ENCODE measurements around the gene MTCL3.

The MTCL3 gene

GRCh38 chr6:127567476-127567875 lies 48.3 kb upstream of the MTCL3 start:
- TF ChIP-seq SRF (IDR thresholded peaks at IDR 0.05; ENCODE audit: low read depth, low read length) (peak; percentile 90), IRF9 (CRISPR knock-in tag; IDR thresholded peaks at IDR 0.05; ENCODE audit: borderline replicate concordance) (no peak)

GRCh38 chr6:127566651-127567050 lies 47.5 kb upstream of the MTCL3 start:
- Histone ChIP-seq H3K4me3 (replicated peaks in 1 of 3; ENCODE audit: insufficient read depth in 1 of 3, low read depth in 2 of 3, low read length in 3 of 3) (no peak overlapping the region), H3K27ac (ENCODE audit: extremely low read length, insufficient read depth, low read length) (no peak overlapping the region), H3K79me2 (ENCODE audit: insufficient read depth, low read length) (no peaks in the 10 kb centered on the region), H4K20me1 (ENCODE audit: insufficient read depth, low read length) (no peaks in the 10 kb centered on the region), H2AFZ (ENCODE audit: low read length) (no peak overlapping the region), H3K4me1 (ENCODE audit: insufficient read depth, low read length) (no peaks in the 10 kb centered on the region), H3K9me3 (ENCODE audit: low read length) (no peaks in the 10 kb centered on the region), H3K36me3 (replicated peaks in 1 of 2; ENCODE audit: control insufficient read depth in 1 of 2, insufficient read depth in 2 of 2, low read length in 2 of 2) (no peaks in the 10 kb centered on the region), H3K27me3 (ENCODE audit: control insufficient read depth in 1 of 2, insufficient read depth in 2 of 2, low read length in 2 of 2) (no peaks in the 10 kb centered on the region), H3K9ac (ENCODE audit: insufficient read depth, low read depth, low read length) (no peak overlapping the region), H3K4me2 (ENCODE audit: low read depth, low read length) (no peak overlapping the region)
- in situ Hi-C loops (cut with HindIII; ENCODE audit: extremely low pct_ligation_motif_present, low pct_unique_long_range_greater_than_20kb) = no loop called here
- POLR2A ChIA-PET = no interaction called here
- intact Hi-C loops (cut with micrococcal nuclease; ENCODE audit: unreplicated experiment) = no loop called here
- FAIRE-seq = no peak
- ATAC-seq = no peak
- CTCF ChIA-PET (ENCODE audit: low intra/inter-chr PET ratio, low total read pairs) = no interaction called here
- no TSS peak for BruUV-seq (replicated peaks)
- no peak for DNase-seq (ENCODE audit: low spot score)
- TF ChIP-seq ZNF780A (CRISPR knock-in tag; IDR thresholded peaks at IDR 0.05) = no peak
- no peak for TF ChIP-seq THAP9 (CRISPR knock-in tag; IDR thresholded peaks at IDR 0.05; ENCODE audit: borderline replicate concordance)
- TF ChIP-seq ZNF354B (CRISPR knock-in tag; IDR thresholded peaks at IDR 0.05) = no peak
- no peak for TF ChIP-seq ZNF616 (CRISPR knock-in tag; IDR thresholded peaks at IDR 0.05; ENCODE audit: low read depth)
- no peak for TF ChIP-seq ZNF180 (CRISPR knock-in tag; IDR thresholded peaks at IDR 0.05; ENCODE audit: borderline replicate concordance, low read depth)
- TF ChIP-seq MXD3 (CRISPR knock-in tag; IDR thresholded peaks at IDR 0.05) = no peak
- TF ChIP-seq FOSL1 (CRISPR knock-in tag; IDR thresholded peaks at IDR 0.05; ENCODE audit: borderline replicate concordance) = no peak
- no peak for TF ChIP-seq SMAD3 (CRISPR knock-in tag; IDR thresholded peaks at IDR 0.05)
- no peak for TF ChIP-seq BRD4 (CRISPR knock-in tag; IDR thresholded peaks at IDR 0.05)
- TF ChIP-seq ZNF251 (CRISPR knock-in tag; IDR thresholded peaks at IDR 0.05) = no peak
- TF ChIP-seq ZIK1 (CRISPR knock-in tag; IDR thresholded peaks at IDR 0.05; ENCODE audit: borderline replicate concordance, low read depth) = no peak
- no peak for TF ChIP-seq ZNF121 (CRISPR knock-in tag; IDR thresholded peaks at IDR 0.05)
- TF ChIP-seq KDM6A (CRISPR knock-in tag; IDR thresholded peaks at IDR 0.05; ENCODE audit: low read depth) = no peak
- TF ChIP-seq TCF7L2 (IDR thresholded peaks at IDR 0.05; ENCODE audit: low read depth, low read length) = no peak

More at GRCh38 chr6:127567476-127567875, 48.3 kb upstream of the MTCL3 start:
- H3K36me3 ChIP-seq (replicated peaks in 1 of 2; ENCODE audit: control insufficient read depth in 1 of 2, insufficient read depth in 2 of 2, low read length in 2 of 2) = no peaks in the 10 kb centered on the region
- H3K4me3 ChIP-seq (replicated peaks in 1 of 3; ENCODE audit: insufficient read depth in 1 of 3, low read depth in 2 of 3, low read length in 3 of 3) = no peak overlapping the region
- in situ Hi-C loops (cut with HindIII; ENCODE audit: extremely low pct_ligation_motif_present, low pct_unique_long_range_greater_than_20kb) (no loop called here), intact Hi-C loops (cut with micrococcal nuclease; ENCODE audit: unreplicated experiment) (no loop called here)
- WGBS (ENCODE audit: low lambda C conversion rate) = 3% methylated on average over 2 of the region's 2 CpGs
- ChIA-PET POLR2A (no interaction called here), CTCF (ENCODE audit: low intra/inter-chr PET ratio, low total read pairs) (no interaction called here)
- no peaks in the 10 kb centered on the region for H3K9me3 ChIP-seq (ENCODE audit: low read length)
- no peaks in the 10 kb centered on the region for H3K4me1 ChIP-seq (ENCODE audit: insufficient read depth, low read length)
- no peak overlapping the region for H3K4me2 ChIP-seq (ENCODE audit: low read depth, low read length)
- no peak overlapping the region for H2AFZ ChIP-seq (ENCODE audit: low read length)
- no TSS peak for BruUV-seq (replicated peaks)
- no peak overlapping the region for H3K27ac ChIP-seq (ENCODE audit: extremely low read length, insufficient read depth, low read length)
- no peaks in the 10 kb centered on the region for H3K27me3 ChIP-seq (ENCODE audit: control insufficient read depth in 1 of 2, insufficient read depth in 2 of 2, low read length in 2 of 2)
- H3K79me2 ChIP-seq (ENCODE audit: insufficient read depth, low read length) = no peaks in the 10 kb centered on the region
- no peak for ATAC-seq
- H4K20me1 ChIP-seq (ENCODE audit: insufficient read depth, low read length) = no peaks in the 10 kb centered on the region
- DNase-seq (ENCODE audit: low spot score) = no peak
- H3K9ac ChIP-seq (ENCODE audit: insufficient read depth, low read depth, low read length) = no peak overlapping the region
- FAIRE-seq = no peak

Measured in HepG2 (cell line).